Activated T-helper 1 cell treated with Interleukin-2 at 50 U/mL for 16 hours (primary cell): ENCODE data around the gene GNB1.
A peak's percentile ranks its signal among the peaks of the same experiment; 100 is the strongest.
"Not testable (repeated sequence)": the region's sequence is repeated elsewhere in the genome, so short reads cannot be mapped to it uniquely, and the experiment has no call there.

Experiments used
- DNase-seq: peaks from one replicate; pipeline ENCODE4 v3.0.0-alpha.2; 2020; ENCODE audit warnings: low read depth

Gene GNB1

DNA sequence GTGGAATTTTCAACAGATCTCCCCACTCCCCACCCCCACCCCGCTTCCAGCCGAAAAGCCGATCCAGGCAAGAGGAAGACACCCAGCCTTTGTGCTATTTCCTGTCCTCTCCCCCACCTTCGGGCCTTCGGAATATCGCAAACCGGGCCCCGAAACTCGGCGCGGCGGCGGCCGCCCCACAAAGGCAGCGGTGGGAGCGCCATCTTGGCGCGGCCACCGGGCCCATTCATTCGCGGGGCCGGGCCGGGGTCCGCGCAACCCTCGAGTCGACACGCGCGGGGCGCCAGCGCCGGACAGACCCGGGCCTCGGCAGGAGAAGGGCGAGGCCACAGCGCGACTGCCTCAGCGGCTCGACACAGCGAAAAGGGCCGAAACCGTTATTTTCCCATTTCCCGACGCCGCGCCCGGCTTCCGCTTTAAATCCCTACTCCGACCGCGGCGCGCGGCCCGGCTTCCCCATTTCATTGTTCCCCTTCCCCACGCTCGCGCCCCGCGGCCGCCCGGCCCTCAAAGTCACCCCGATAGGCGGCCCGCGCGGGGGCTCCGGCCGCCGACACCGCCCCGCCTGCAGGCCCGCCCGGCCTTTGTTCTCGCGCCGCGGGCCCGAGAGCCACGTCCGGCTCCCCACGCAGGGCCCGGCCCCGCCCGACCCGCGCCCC is 911 bp downstream of the GNB1 start:
- DNase-seq = peak; percentile 26

DNA sequence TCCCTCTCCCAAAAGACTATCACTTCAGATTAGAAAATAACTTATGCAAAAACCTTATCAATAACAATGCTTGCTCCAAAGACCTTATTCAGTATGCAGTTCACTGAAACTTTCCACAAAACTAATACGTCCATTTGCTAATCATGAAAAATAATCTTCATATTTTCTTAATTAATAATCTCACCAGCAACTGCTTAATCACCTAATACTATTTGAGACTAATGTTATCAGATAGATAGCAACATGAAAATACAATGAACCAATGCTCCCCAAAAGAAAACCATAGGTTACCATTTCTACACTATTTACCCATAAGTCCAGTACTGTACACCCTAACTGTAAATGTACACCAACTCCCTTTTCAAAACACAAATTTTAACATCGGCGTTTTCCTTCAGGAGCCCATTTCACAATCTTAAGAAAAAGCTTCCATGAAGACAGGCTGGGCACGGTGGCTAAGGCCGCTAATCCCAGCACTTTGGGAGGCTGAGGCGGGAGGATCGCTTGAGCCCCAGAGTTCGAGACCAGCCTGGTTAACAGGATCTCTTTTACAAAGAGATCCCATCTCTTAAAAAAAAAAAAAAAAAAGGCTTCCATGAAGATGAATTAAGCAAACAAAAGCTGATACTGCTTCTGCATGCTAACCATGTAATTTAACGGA is 1.7 kb downstream of the GNB1 start:
- no peak for DNase-seq

- DNase-seq = not testable (repeated sequence)
Measured at GRCh38 chr1:1883890-1884289, 7.0 kb downstream of the GNB1 start.

GRCh38 chr1:1883092-1883873 is 7.6 kb downstream of the GNB1 start:
- DNase-seq = no peak

- no peak for DNase-seq
Measured at GRCh38 chr1:1881727-1882126, 9.2 kb downstream of the GNB1 start.

DNA sequence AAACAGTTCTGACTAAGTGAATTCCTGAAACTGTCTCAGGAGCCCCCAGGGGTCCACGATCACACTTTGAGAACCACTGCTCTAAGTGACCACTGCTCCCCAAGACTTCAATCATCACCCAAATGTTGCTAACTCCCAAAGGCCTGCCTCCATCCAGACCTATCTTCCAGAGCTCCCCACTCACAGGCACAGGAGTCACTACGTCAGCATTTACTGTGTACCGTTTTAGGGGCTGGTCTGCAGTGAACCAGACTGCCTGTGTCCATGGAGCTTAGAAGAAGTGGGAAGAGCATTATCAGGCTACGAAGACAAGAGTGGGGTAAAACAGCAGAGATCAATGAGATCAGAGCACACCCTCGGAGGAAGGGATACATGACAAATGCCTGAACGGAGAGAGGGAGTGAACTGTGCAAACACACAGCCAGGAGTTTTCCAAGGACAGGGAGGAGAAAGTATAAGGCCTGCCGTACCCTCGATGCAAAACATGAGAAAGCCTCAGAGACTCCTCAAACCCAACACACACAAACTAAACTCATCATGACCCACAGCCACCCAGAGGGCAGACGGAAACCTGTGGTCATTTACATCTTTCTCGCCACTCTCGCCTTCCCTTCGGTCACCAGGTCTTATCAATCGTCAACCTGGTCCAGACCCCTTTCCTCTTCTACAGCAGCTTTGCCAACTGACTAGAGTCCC is 10.1 kb downstream of the GNB1 start:
- no peak for DNase-seq

GRCh38 chr1:1879942-1880341 is 10.9 kb downstream of the GNB1 start:
- DNase-seq = no peak

DNA sequence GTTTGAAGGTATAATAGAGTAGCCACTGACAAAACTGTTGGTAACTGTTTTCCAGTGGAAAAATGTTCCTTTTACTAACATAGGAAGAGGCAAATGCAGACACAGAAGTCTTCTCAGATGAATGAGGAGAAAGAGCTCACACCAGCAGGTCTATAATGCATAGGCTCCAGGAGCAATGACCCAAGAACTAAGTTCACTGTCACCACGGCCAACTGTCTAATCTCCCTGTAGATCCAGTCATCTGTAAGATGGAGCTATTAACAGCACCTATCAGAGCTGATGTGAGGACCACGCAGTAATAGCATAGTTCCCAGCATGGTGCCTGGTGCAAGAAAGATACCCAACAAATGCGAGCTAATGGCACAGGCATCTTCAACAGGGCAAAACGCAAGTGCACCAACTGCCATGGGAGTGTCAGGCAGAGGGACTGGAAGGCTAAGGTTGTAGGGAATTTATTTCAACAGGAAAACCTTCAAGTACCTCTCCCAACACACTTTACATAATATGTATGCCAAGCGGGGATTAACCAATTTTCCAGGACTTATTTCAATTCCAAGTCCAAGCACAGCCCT is 12.9 kb downstream of the GNB1 start:
- DNase-seq = no peak

- no peak for DNase-seq
Measured at GRCh38 chr1:1876335-1876930, 14.5 kb downstream of the GNB1 start.

- DNase-seq = no peak
Measured at GRCh38 chr1:1875932-1876331, 15.0 kb downstream of the GNB1 start.

- no peak for DNase-seq
Measured at GRCh38 chr1:1874901-1875300, 16.0 kb downstream of the GNB1 start.

DNA sequence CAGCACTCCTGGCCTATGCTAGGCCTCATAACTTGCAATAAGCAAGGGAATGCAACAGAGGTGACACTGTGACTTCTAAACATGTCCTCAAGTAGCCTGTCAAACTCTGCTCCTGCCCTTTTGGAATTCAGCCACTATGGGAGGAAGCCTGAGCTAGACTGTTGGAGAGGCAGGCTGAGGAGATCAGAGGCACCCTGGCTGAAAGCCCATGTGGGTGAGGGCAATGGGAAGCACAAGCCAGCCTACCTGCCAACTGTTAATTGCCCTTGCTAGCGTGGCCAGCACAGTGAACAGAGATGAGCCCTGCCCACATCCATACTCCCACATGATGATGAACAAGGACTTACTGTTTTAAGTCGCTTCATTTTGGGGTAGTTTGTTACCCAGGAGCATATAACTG is 17.7 kb downstream of the GNB1 start:
- no peak for DNase-seq

- DNase-seq = no peak
Measured at GRCh38 chr1:1872329-1872994, 18.4 kb downstream of the GNB1 start.

- no peak for DNase-seq
Measured at GRCh38 chr1:1869469-1869868, 21.4 kb downstream of the GNB1 start.

- DNase-seq = no peak
Measured at GRCh38 chr1:1867164-1867563, 23.7 kb downstream of the GNB1 start.

DNA sequence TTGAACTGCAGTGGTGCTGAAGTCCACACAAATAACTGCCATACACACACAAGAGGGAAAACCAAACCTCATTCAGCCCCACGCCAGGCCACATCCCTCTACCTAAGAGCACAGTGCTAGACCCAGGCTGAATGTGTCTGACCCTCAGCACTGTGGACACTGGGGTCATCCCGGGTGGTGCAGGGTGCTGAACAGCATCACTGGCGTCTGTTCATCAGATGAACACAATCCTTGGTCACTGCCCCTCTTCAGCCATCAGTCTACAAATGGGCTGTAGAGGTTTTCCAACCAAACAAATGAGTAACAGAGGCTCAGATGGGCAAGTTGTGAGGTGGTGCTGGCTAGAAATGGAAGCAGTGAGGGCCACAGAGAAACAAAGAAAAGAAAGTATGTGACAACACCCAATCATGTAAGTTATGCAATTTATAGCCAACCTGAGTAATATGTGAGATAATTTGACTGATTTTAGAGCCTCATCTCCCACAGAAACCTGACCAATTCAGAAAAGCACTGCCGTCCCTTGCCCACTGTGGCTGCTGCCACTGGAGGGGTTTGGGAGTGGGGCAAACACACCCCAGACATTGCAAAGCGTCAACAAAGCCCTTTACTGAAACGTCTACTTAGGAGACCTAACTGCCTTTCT is 27.9 kb downstream of the GNB1 start:
- DNase-seq = no peak

DNA sequence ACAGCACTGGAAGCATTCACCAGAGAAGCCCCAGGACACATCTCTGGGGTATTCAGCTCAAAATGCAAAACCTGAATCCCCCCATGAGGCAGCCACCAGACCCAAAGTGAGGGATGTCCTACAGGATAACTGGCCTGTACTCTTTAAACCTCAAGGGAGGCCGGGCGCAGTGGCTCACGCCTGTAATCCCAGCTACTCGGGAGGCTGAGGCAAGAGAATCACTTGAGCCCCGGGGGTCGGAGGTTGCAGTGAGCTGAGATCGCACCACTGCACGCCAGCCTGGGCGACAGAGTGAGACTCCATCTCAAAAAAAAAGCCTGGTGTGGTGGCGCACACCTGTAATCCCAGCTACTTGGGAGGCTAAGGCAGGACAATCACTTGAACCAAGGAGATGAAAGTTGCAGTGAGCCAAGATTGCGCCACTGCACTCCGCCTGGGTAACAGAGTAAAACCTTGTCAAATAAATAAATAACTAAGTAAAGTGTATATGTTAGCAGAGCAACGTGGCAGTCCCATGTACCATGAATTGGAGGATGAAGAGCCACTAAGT is 29.1 kb downstream of the GNB1 start:
- not testable (repeated sequence) for DNase-seq

- no peak for DNase-seq
Measured at GRCh38 chr1:1861339-1861730, 29.6 kb downstream of the GNB1 start.

DNA sequence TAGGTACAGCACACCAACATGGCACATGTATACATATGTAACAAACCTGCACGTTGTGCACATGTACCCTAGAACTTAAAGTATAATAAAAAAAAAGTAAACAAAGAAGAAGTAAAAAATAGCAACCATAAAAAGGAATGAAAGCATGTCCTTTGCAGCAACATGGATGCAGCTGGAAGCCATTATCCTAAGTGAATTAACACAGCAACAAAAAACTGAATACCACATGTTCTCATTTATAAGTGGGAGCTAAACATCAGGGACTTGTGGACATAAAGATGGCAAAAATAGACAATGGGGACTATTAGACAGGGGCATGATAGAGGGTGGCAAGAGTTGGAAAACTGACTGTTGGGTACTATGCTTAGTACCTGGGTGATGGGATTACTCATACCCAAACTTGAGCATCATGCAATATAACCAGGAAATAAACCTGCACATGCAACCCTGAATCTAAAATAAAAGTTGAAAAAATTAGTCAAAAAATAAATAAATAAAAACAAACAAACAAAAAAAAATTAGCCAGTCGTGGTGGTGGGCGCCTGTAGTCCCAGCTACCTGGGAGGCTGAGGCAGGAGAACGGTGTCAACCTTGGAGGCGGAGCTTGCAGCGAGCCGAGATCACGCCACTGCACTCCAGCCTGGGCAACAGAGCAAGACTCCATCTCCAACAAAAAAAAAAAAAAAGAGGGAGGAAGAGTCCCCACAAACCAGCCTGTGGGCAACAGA is 30.8 kb downstream of the GNB1 start:
- DNase-seq = not testable (repeated sequence)
